ENCODE measurements around the gene DENND4C.

DNA sequence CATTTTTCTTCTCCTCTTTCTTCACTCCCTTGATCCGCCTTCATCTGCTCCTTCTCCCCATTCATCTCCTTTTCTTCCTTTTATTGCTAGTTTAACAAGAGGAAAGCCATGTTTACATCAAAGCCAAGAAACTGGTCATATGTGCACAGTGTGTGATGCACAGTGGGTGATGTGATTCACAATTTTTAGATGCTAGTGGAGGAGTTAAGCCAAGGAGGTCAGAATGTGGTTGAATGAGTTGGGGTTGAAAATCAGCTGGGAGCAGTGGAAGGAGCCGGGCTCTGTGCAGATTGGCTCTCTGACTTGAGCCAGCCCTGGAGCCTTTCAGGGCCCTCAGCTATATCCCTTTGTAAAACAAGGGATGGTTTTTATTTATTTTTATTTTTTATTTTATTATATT lies 185.7 kb downstream of the DENND4C start:
- TF ChIP-seq POLR2AphosphoS5 (IDR thresholded peaks at IDR 0.05; ENCODE audit: low read depth, low read length) (no peak), REST (IDR thresholded peaks at IDR 0.05; ENCODE audit: insufficient read depth in 1 of 2, low read depth in 2 of 2, low read length in 2 of 2) (no peak), TAF1 (IDR thresholded peaks at IDR 0.05; ENCODE audit: borderline replicate concordance, insufficient read depth, low read length) (no peak), SIN3A (IDR thresholded peaks at IDR 0.05; ENCODE audit: borderline replicate concordance, insufficient read depth, low read length) (no peak), FOXP2 (optimal IDR thresholded peaks at IDR 0.05; ENCODE audit: borderline replicate concordance, extremely low read depth, extremely low read length, insufficient read depth) (no peak)

Data from PFSK-1 (cell line).